ENCODE data around the gene TRIM4. TPM values are rescaled to one million over a fixed set of nuclear protein-coding genes. Genes with fewer than 3 reads are reported as not detected.

Gene TRIM4
- total RNA-seq, 1 donor from 2014 or later: 5.8 TPM

Other genes with a start within 250 kb of the TRIM4 start
- 0.69 TPM for gene CYP3A5, start 239.5 kb downstream of the TRIM4 start, total RNA-seq (ENCODE audit: unreplicated experiment)
- 0.18 TPM for gene CYP3A7, start 184.3 kb downstream of the TRIM4 start, total RNA-seq (ENCODE audit: unreplicated experiment)
- not detected for gene CYP3A4, start 135.3 kb downstream of the TRIM4 start, total RNA-seq (ENCODE audit: unreplicated experiment)
- not detected for gene CYP3A43, start 91.5 kb downstream of the TRIM4 start, total RNA-seq (ENCODE audit: unreplicated experiment)
- not detected for gene OR2AE1, start 42.5 kb downstream of the TRIM4 start, total RNA-seq (ENCODE audit: unreplicated experiment)
- gene GJC3, start 10.1 kb upstream of the TRIM4 start, total RNA-seq (ENCODE audit: unreplicated experiment): 1.8 TPM
- gene AZGP1, start 56.5 kb upstream of the TRIM4 start, total RNA-seq (ENCODE audit: unreplicated experiment): not detected
- gene ZKSCAN1, start 96.1 kb upstream of the TRIM4 start, total RNA-seq (ENCODE audit: unreplicated experiment): 63.1 TPM
- 18.5 TPM for gene ZSCAN21, start 130.2 kb upstream of the TRIM4 start, total RNA-seq (ENCODE audit: unreplicated experiment)
- 47.7 TPM for gene ZNF3, start 162.2 kb upstream of the TRIM4 start, total RNA-seq (ENCODE audit: unreplicated experiment)
- 82.4 TPM for gene COPS6, start 169.4 kb upstream of the TRIM4 start, total RNA-seq (ENCODE audit: unreplicated experiment)
- 119 TPM for gene MCM7, start 181.9 kb upstream of the TRIM4 start, total RNA-seq (ENCODE audit: unreplicated experiment)
- 17.8 TPM for gene AP4M1, start 182.1 kb upstream of the TRIM4 start, total RNA-seq (ENCODE audit: unreplicated experiment)
- gene TAF6, start 199.8 kb upstream of the TRIM4 start, total RNA-seq (ENCODE audit: unreplicated experiment): 71.8 TPM
- 28.3 TPM for gene CNPY4, start 200.1 kb upstream of the TRIM4 start, total RNA-seq (ENCODE audit: unreplicated experiment)
- 1.6 TPM for gene MBLAC1, start 207.4 kb upstream of the TRIM4 start, total RNA-seq (ENCODE audit: unreplicated experiment)
- gene LAMTOR4, start 229.4 kb upstream of the TRIM4 start, total RNA-seq (ENCODE audit: unreplicated experiment): 68.6 TPM
- gene TRAPPC14, start 239.2 kb upstream of the TRIM4 start, total RNA-seq (ENCODE audit: unreplicated experiment): 30.2 TPM
- 4.4 TPM for gene GAL3ST4, start 249.1 kb upstream of the TRIM4 start, total RNA-seq (ENCODE audit: unreplicated experiment)

Measured in endothelial cell (in vitro differentiated cells).